SK-N-SH treated with all-trans-retinoic acid at 6 μM for 48 hours (cell line): ENCODE measurements around the gene DDX10.

Experiments
- ATAC-seq: fragments of 200-7000 bp; cut with Tn5 transposase; 3 replicates; pipeline ENCODE4 v1.9.1; 2020; ENCODE audit warnings: mild to moderate bottlenecking, moderate library complexity
- ARNTL ChIP-seq: fragments of 450-650 bp; formaldehyde crosslinking; IDR thresholded peaks from 2 replicates; pipeline ENCODE4 v1.5.0; 2020; ENCODE audit warnings: low read depth, mild to moderate bottlenecking, moderate library complexity, borderline replicate concordance
- ESRRG ChIP-seq: fragments of 250-450 bp; sonication (Bioruptor Pico); IDR thresholded peaks from 2 replicates; pipeline ENCODE4 v1.6.1; 2021; ENCODE audit warnings: mild to moderate bottlenecking
- GLIS3 ChIP-seq: fragments of 250-450 bp; sonication (Bioruptor Pico); IDR thresholded peaks from 2 replicates; pipeline ENCODE4 v1.5.0; 2020; ENCODE audit warnings: mild to moderate bottlenecking, moderate library complexity
- ISL1 ChIP-seq: fragments of 250-450 bp; sonication (Bioruptor Pico); IDR thresholded peaks from 2 replicates; pipeline ENCODE4 v2.1.2; 2022; ENCODE audit warnings: mild to moderate bottlenecking, moderate library complexity
- RARB ChIP-seq: fragments of 250-450 bp; sonication (Bioruptor Pico); IDR thresholded peaks from 2 replicates; pipeline ENCODE4 v1.8.0; 2021; ENCODE audit warnings: mild to moderate bottlenecking, moderate library complexity
- SNAI2 ChIP-seq: fragments of 250-450 bp; sonication (Bioruptor Pico); IDR thresholded peaks from 2 replicates; pipeline ENCODE4 v1.5.0; 2020; ENCODE audit warnings: mild to moderate bottlenecking, moderate library complexity
- TOX ChIP-seq: fragments of 250-450 bp; sonication (Bioruptor Pico); IDR thresholded peaks from 2 replicates; pipeline ENCODE4 v1.8.0; 2021; ENCODE audit warnings: mild to moderate bottlenecking, moderate library complexity, borderline replicate concordance
- ZC3H10 ChIP-seq: fragments of 250-450 bp; sonication (Bioruptor Pico); IDR thresholded peaks from 2 replicates; pipeline ENCODE4 v1.5.1; 2021; ENCODE audit warnings: mild to moderate bottlenecking, moderate library complexity
- ZFP30 ChIP-seq: fragments of 450-650 bp; formaldehyde crosslinking; IDR thresholded peaks from 2 replicates; pipeline ENCODE4 v1.5.0; 2022; ENCODE audit warnings: mild to moderate bottlenecking, moderate library complexity
- ZNF70 ChIP-seq: fragments of 450-650 bp; formaldehyde crosslinking; IDR thresholded peaks from 2 replicates; pipeline ENCODE4 v1.5.0; 2020; ENCODE audit warnings: mild to moderate bottlenecking, moderate library complexity
- ZNF8 ChIP-seq: fragments of 450-650 bp; formaldehyde crosslinking; IDR thresholded peaks from 2 replicates; pipeline ENCODE4 v1.5.0; 2020; ENCODE audit warnings: mild to moderate bottlenecking, moderate library complexity
- TF ChIP-seq, protein P1 (sequence below): fragments of 250-450 bp; sonication (Bioruptor Pico); IDR thresholded peaks from 2 replicates; pipeline ENCODE4 v1.8.0; 2020; ENCODE audit warnings: mild to moderate bottlenecking, moderate library complexity, borderline replicate concordance
- TF ChIP-seq, protein P2 (sequence below): fragments of 250-450 bp; sonication (Bioruptor Pico); IDR thresholded peaks from 2 replicates; pipeline ENCODE4 v1.5.0; 2020; ENCODE audit warnings: mild to moderate bottlenecking, moderate library complexity
- TF ChIP-seq, protein P3 (sequence below): fragments of 250-450 bp; sonication (Bioruptor Pico); IDR thresholded peaks from 2 replicates; pipeline ENCODE4 v1.5.1; 2020; ENCODE audit warnings: low read depth, mild to moderate bottlenecking, moderate library complexity
- TF ChIP-seq, protein P4 (sequence below): fragments of 250-450 bp; sonication (Bioruptor Pico); IDR thresholded peaks from 2 replicates; pipeline ENCODE4 v1.8.0; 2021; ENCODE audit warnings: low read depth, mild to moderate bottlenecking, moderate library complexity, borderline replicate concordance
- TF ChIP-seq, protein P5 (sequence below): fragments of 250-450 bp; sonication (Bioruptor Pico); IDR thresholded peaks from 2 replicates; pipeline ENCODE4 v1.5.1; 2021; ENCODE audit warnings: mild to moderate bottlenecking, moderate library complexity

DDX10 gene

DNA sequence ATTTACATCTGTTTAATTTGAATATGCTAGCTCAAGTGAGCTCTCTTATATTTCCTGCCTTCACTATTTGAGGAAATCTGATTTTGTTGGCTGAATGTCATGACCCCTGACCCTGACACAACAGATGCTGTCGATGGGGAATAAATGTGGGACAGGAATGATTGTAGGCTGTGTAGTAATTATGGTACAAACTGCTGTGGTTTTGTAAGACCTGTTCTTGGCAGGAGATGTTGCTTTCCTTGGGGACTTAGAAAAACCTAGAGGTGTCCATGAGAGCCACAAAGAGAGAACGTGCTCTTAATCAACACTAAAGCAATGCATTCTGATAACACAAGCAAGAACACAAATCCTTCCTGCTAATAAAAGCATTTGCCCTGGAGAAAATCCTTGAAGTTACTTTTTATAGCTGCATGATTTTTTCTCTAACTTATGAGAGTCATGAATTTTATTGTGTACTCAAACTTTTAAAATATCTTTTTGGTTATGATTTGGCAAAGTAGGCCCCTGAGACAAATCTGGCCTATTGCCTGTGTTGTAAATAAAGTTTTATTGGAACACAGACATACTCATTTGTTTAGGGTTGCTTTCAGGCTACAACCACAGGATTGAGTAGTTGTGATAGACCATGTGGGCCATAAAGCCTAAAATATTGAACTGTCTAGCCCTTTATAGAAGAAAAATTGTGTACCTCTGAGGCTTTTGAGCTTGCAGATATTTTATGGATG lies 90.2 kb downstream of the DDX10 start:
- TF ChIP-seq SNAI2 (no peak), ARNTL (no peak), TOX (CRISPR knock-in tag) (no peak), RARB (CRISPR knock-in tag) (no peak), ZNF70 (CRISPR knock-in tag) (no peak), ISL1 (CRISPR knock-in tag) (no peak), ZFP30 (CRISPR knock-in tag) (no peak)
- TF ChIP-seq, protein P1, sequence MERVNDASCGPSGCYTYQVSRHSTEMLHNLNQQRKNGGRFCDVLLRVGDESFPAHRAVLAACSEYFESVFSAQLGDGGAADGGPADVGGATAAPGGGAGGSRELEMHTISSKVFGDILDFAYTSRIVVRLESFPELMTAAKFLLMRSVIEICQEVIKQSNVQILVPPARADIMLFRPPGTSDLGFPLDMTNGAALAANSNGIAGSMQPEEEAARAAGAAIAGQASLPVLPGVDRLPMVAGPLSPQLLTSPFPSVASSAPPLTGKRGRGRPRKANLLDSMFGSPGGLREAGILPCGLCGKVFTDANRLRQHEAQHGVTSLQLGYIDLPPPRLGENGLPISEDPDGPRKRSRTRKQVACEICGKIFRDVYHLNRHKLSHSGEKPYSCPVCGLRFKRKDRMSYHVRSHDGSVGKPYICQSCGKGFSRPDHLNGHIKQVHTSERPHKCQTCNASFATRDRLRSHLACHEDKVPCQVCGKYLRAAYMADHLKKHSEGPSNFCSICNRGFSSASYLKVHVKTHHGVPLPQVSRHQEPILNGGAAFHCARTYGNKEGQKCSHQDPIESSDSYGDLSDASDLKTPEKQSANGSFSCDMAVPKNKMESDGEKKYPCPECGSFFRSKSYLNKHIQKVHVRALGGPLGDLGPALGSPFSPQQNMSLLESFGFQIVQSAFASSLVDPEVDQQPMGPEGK (CRISPR knock-in tag): no peak
- TF ChIP-seq, protein P2, sequence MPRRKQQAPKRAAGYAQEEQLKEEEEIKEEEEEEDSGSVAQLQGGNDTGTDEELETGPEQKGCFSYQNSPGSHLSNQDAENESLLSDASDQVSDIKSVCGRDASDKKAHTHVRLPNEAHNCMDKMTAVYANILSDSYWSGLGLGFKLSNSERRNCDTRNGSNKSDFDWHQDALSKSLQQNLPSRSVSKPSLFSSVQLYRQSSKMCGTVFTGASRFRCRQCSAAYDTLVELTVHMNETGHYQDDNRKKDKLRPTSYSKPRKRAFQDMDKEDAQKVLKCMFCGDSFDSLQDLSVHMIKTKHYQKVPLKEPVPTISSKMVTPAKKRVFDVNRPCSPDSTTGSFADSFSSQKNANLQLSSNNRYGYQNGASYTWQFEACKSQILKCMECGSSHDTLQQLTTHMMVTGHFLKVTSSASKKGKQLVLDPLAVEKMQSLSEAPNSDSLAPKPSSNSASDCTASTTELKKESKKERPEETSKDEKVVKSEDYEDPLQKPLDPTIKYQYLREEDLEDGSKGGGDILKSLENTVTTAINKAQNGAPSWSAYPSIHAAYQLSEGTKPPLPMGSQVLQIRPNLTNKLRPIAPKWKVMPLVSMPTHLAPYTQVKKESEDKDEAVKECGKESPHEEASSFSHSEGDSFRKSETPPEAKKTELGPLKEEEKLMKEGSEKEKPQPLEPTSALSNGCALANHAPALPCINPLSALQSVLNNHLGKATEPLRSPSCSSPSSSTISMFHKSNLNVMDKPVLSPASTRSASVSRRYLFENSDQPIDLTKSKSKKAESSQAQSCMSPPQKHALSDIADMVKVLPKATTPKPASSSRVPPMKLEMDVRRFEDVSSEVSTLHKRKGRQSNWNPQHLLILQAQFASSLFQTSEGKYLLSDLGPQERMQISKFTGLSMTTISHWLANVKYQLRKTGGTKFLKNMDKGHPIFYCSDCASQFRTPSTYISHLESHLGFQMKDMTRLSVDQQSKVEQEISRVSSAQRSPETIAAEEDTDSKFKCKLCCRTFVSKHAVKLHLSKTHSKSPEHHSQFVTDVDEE (CRISPR knock-in tag): no peak
- TF ChIP-seq, all 23 proteins: peak for 0
- no peak for ATAC-seq

DNA sequence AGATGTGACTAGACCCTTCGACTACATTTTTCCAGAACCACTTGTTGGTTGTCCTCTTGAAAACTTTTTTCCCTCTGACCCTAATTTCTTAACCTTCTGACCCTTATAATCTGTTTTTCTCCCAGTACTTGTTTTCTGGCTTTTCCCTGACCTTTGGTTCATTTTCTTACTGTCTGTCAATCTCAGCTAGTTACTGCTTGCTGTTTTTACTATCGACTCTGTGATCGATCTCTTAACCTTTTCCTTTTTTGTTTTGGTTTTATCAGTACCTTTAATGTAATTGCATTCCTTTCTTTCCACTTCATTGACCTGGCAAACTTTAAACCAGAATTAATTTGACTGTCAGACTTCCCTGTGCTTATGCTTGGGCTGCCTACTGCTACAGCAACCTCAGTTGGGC lies 92.8 kb downstream of the DDX10 start:
- ATAC-seq: no peak
- TF ChIP-seq ESRRG (CRISPR knock-in tag) (no peak), ZC3H10 (CRISPR knock-in tag) (no peak), TOX (CRISPR knock-in tag) (no peak), ZFP30 (CRISPR knock-in tag) (no peak)

DNA sequence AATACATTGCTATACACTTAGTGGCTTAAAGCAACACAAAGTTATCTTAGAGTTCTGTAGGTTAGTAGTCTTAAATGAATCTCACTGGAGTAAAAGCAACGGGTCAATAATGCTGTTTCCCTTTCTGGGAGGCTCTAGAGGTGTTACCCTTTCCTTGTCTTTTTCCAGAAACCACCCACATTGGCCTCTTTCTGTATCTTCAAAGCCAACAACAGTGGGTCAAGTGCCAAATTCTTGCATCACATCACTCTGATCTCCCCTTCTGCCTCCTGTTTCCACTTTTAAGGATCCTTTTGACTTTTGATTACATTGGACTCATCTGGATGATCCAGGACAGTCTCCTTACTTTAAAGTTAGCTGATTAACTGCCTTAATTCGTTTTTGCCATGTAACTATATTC lies 93.6 kb downstream of the DDX10 start:
- no peak for ATAC-seq
- TF ChIP-seq ZFP30 (CRISPR knock-in tag) (no peak), ISL1 (CRISPR knock-in tag) (no peak), ESRRG (CRISPR knock-in tag) (no peak), ZNF8 (CRISPR knock-in tag) (no peak), ARNTL (no peak), RARB (CRISPR knock-in tag) (no peak), GLIS3 (no peak)
- TF ChIP-seq, protein P2 (CRISPR knock-in tag): no peak
- TF ChIP-seq, protein P3, sequence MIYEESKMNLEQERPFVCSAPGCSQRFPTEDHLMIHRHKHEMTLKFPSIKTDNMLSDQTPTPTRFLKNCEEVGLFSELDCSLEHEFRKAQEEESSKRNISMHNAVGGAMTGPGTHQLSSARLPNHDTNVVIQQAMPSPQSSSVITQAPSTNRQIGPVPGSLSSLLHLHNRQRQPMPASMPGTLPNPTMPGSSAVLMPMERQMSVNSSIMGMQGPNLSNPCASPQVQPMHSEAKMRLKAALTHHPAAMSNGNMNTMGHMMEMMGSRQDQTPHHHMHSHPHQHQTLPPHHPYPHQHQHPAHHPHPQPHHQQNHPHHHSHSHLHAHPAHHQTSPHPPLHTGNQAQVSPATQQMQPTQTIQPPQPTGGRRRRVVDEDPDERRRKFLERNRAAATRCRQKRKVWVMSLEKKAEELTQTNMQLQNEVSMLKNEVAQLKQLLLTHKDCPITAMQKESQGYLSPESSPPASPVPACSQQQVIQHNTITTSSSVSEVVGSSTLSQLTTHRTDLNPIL (CRISPR knock-in tag): no peak
- TF ChIP-seq, protein P4, sequence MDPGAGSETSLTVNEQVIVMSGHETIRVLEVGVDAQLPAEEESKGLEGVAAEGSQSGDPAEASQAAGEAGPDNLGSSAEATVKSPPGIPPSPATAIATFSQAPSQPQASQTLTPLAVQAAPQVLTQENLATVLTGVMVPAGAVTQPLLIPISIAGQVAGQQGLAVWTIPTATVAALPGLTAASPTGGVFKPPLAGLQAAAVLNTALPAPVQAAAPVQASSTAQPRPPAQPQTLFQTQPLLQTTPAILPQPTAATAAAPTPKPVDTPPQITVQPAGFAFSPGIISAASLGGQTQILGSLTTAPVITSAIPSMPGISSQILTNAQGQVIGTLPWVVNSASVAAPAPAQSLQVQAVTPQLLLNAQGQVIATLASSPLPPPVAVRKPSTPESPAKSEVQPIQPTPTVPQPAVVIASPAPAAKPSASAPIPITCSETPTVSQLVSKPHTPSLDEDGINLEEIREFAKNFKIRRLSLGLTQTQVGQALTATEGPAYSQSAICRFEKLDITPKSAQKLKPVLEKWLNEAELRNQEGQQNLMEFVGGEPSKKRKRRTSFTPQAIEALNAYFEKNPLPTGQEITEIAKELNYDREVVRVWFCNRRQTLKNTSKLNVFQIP (CRISPR knock-in tag): no peak
- TF ChIP-seq, protein P5, sequence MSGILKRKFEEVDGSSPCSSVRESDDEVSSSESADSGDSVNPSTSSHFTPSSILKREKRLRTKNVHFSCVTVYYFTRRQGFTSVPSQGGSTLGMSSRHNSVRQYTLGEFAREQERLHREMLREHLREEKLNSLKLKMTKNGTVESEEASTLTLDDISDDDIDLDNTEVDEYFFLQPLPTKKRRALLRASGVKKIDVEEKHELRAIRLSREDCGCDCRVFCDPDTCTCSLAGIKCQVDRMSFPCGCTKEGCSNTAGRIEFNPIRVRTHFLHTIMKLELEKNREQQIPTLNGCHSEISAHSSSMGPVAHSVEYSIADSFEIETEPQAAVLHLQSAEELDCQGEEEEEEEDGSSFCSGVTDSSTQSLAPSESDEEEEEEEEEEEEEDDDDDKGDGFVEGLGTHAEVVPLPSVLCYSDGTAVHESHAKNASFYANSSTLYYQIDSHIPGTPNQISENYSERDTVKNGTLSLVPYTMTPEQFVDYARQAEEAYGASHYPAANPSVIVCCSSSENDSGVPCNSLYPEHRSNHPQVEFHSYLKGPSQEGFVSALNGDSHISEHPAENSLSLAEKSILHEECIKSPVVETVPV (CRISPR knock-in tag): no peak
